HFFc6 (cell line): ENCODE data around the gene LMO2. TPM values are rescaled to one million over a fixed set of nuclear protein-coding genes. Genes with fewer than 3 reads are reported as not detected.

Experiments used
- DNase-seq: peaks from one replicate; pipeline ENCODE4 v3.0.0-alpha.2; 2018
- H3K27ac Mint-ChIP-seq: 2 replicates; pipeline ENCODE4 v1.8.0; 2020; ENCODE audit warnings: mild to moderate bottlenecking, mixed read lengths
- H3K27me3 Mint-ChIP-seq: 2 replicates; pipeline ENCODE4 v1.8.0; 2021; ENCODE audit warnings: mild to moderate bottlenecking, moderate library complexity, mixed read lengths; ENCODE audit not compliant: insufficient read depth
- H3K36me3 Mint-ChIP-seq: 2 replicates; pipeline ENCODE4 v1.8.0; 2021; ENCODE audit warnings: low read depth, mixed read lengths
- H3K4me1 Mint-ChIP-seq: 2 replicates; pipeline ENCODE4 v1.8.0; 2020; ENCODE audit warnings: low read depth, mixed read lengths
- H3K4me3 Mint-ChIP-seq: 2 replicates; pipeline ENCODE4 v1.8.0; 2020; ENCODE audit warnings: mild to moderate bottlenecking, moderate library complexity, mixed read lengths
- H3K9me3 Mint-ChIP-seq: 2 replicates; pipeline ENCODE4 v1.8.0; 2020; ENCODE audit warnings: mild to moderate bottlenecking, mixed read lengths
- CTCF ChIP-seq: fragments of 200-600 bp; sonication (generic); IDR thresholded peaks from 2 replicates; pipeline ENCODE4 v1.5.0; 2021; ENCODE audit warnings: antibody characterized with exemption, mild to moderate bottlenecking
- total RNA-seq, 6 experiments: library from RNA; stranded (reverse); fragmentation: NEBNext Ultra II Directional; extraction: Animal tissue kit (Norgen Biotek cat#: 25700); gene quantifications; 2 replicates in 1 of 6; 3 replicates in 5 of 6; pipeline ENCODE4 v1.2.3, GENCODE V29; 2021

The LMO2 gene
- total RNA-seq, 6 experiments from 2014 or later: 0.11 to 0.30 (median 0.15) TPM; not detected in 2

GRCh38 chr11:33819278-33820035, 72.4 kb downstream of the LMO2 start:
- Mint-ChIP-seq H3K27ac (no peak overlapping the region), H3K9me3 (no peaks in the 10 kb centered on the region), H3K36me3 (no peaks in the 10 kb centered on the region), H3K4me1 (no peaks in the 10 kb centered on the region), H3K4me3 (no peak overlapping the region), H3K27me3 (peaks cover 39% of the 10 kb centered on the region)
- no peak for TF ChIP-seq CTCF
- no peak for DNase-seq

Other genes starting within 250 kb of the LMO2 start
- under 1 TPM in 4 of 6 experiments, not detected in 2; 0.59 to 0.65 (median 0.60) TPM for gene C11orf91, start 191.2 kb downstream of the LMO2 start, total RNA-seq
- gene CD59, start 155.7 kb downstream of the LMO2 start, total RNA-seq: 1,000 to 10,000 TPM; 1,095 to 1,408 (median 1,232) TPM
- gene FBXO3, start 117.6 kb downstream of the LMO2 start, total RNA-seq: 10 to 100 TPM; 25.3 to 30.0 (median 27.3) TPM
- 100 to 1,000 TPM; 275 to 313 (median 300) TPM for gene CAPRIN1, start 159.7 kb upstream of the LMO2 start, total RNA-seq
- 10 to 100 TPM; 46.9 to 61.2 (median 54.9) TPM for gene NAT10, start 213.6 kb upstream of the LMO2 start, total RNA-seq